OCI-LY1 (cell line): ENCODE results near the gene CPSF7.

Source experiments
- EZH2 ChIP-seq: fragments of 200-600 bp; sonication (generic), shearing (Covaris generic); IDR thresholded peaks from 2 replicates; pipeline ENCODE4 v1.8.0; 2017; ENCODE audit warnings: borderline replicate concordance, mixed run types, mild to moderate bottlenecking, antibody characterized with exemption, low read length, moderate library complexity, mixed read lengths
- TF ChIP-seq, protein P1 (sequence below): fragments of 200-600 bp; sonication (generic), shearing (Covaris generic); IDR thresholded peaks from 2 replicates; pipeline ENCODE4 v1.5.1; 2017; ENCODE audit warnings: mild to moderate bottlenecking, antibody characterized with exemption, low read length, moderate library complexity, mixed read lengths

DNA sequence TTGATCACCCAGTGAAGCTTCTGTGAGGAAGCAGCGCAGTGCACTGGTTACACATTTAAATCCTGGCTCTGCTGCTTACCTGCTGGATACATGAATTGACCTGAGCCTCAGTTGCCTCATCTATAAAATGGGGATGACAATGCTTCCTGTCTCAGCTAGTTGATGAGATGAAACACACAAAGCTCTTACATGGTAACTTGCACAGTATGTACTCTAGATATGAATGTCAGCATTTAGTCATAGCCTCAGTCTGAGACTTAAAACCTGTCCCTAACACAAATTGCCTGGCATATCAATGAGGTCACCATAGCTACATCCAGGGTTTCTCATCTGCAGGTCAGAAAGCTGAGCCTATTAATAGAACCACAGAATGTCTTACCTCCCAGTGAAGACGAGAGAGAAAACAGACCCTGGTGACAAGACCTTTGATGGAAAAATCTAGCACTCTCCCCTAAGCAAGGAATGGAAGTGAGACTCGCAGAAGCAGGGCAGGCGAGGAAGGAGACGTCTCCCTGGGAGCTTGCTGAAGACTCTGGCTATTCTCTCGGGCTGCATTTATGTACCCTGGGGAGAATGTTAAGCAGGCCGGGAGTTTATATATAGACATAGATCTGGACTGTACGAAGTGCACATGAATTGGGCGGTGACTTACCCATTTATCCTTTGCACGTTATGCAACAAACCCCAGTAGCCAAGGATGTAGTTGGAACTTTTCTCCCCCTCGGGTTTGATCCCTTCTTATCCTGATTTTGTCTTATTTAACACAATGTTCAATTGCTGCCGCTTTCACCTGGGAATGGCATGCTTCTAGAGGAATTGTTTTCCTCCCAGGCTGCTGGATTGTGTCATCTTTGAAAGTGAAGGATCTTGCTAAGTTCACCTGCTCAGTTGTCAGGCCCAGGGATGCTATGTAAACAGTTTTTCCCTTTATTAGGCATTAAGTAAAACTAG lies 18.1 kb upstream of the CPSF7 start:
- TF ChIP-seq EZH2: no peak
- TF ChIP-seq, protein P1, sequence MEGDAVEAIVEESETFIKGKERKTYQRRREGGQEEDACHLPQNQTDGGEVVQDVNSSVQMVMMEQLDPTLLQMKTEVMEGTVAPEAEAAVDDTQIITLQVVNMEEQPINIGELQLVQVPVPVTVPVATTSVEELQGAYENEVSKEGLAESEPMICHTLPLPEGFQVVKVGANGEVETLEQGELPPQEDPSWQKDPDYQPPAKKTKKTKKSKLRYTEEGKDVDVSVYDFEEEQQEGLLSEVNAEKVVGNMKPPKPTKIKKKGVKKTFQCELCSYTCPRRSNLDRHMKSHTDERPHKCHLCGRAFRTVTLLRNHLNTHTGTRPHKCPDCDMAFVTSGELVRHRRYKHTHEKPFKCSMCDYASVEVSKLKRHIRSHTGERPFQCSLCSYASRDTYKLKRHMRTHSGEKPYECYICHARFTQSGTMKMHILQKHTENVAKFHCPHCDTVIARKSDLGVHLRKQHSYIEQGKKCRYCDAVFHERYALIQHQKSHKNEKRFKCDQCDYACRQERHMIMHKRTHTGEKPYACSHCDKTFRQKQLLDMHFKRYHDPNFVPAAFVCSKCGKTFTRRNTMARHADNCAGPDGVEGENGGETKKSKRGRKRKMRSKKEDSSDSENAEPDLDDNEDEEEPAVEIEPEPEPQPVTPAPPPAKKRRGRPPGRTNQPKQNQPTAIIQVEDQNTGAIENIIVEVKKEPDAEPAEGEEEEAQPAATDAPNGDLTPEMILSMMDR: no peak
